Fibroblast of lung (primary cell): Measurements from ENCODE around the gene LEKR1. TPM values are rescaled to one million over a fixed set of nuclear protein-coding genes. Genes with fewer than 3 reads are reported as not detected.

Source experiments
- DNase-seq, 2 donors: peaks; one replicate each; pipeline versions ENCODE4 v3.0.0 to v3.0.0-alpha.2; 2010; ENCODE audit warnings: low read depth in 2 of 2
- H2AFZ ChIP-seq: 2 replicates; pipeline ENCODE4 v1.5.1; 2012; ENCODE audit warnings: low read length, control low read depth, inconsistent platforms
- H3K27ac ChIP-seq: 2 replicates; pipeline ENCODE4 v1.5.1; 2011; ENCODE audit warnings: low read length, control low read depth; ENCODE audit not compliant: insufficient read depth
- H3K27me3 ChIP-seq: 2 replicates; pipeline ENCODE4 v1.5.1; 2011; ENCODE audit warnings: mild to moderate bottlenecking, low read length; ENCODE audit not compliant: control insufficient read depth, insufficient read depth
- H3K36me3 ChIP-seq: 2 replicates; pipeline ENCODE4 v1.5.1; 2011; ENCODE audit warnings: low read length; ENCODE audit not compliant: control insufficient read depth, insufficient read depth
- H3K4me1 ChIP-seq: 2 replicates; pipeline ENCODE4 v1.5.1; 2011; ENCODE audit warnings: low read length; ENCODE audit not compliant: control insufficient read depth, insufficient read depth; ENCODE audit errors: extremely low read depth
- H3K4me2 ChIP-seq: 2 replicates; pipeline ENCODE4 v1.5.1; 2011; ENCODE audit warnings: low read length, control low read depth; ENCODE audit not compliant: insufficient read depth; ENCODE audit errors: extremely low read depth
- H3K4me3 ChIP-seq, 4 experiments: fragments of 200-600 bp in 1 of 4; sonication (generic) in 1 of 4; replicated peaks in 1 of 4; 2 replicates each; pipeline ENCODE4 v1.5.1; 2011 to 2016; ENCODE audit warnings: low read length in 4 of 4, low read depth in 3 of 4, mild to moderate bottlenecking in 3 of 4, control low read depth in 2 of 4, inconsistent platforms in 1 of 4, mixed read lengths in 1 of 4; ENCODE audit not compliant: insufficient read depth in 1 of 4; ENCODE audit errors: control extremely low read depth in 1 of 4
- H3K79me2 ChIP-seq: 2 replicates; pipeline ENCODE4 v1.5.1; 2012; ENCODE audit warnings: mild to moderate bottlenecking, low read length, inconsistent platforms; ENCODE audit not compliant: control insufficient read depth, insufficient read depth
- H3K9ac ChIP-seq: 2 replicates; pipeline ENCODE4 v1.5.1; 2011; ENCODE audit warnings: mild to moderate bottlenecking, low read length, control low read depth; ENCODE audit not compliant: insufficient read depth
- H3K9me3 ChIP-seq: 2 replicates; pipeline ENCODE4 v1.5.1; 2012; ENCODE audit warnings: low read depth, low read length; ENCODE audit not compliant: control insufficient read depth, insufficient read depth
- H4K20me1 ChIP-seq: 2 replicates; pipeline ENCODE4 v1.5.1; 2011; ENCODE audit warnings: low read length; ENCODE audit not compliant: control insufficient read depth, insufficient read depth; ENCODE audit errors: extremely low read depth
- EZH2 ChIP-seq: IDR thresholded peaks from 2 replicates; pipeline ENCODE4 v1.5.1; 2012; ENCODE audit warnings: low read length, control low read depth, mild to moderate bottlenecking; ENCODE audit errors: missing control alignments
- polyA plus RNA-seq, 2 donors: library from polyadenylated mRNA; depleted of rRNA in 1 of 2; stranded (reverse) in 1 of 2; unstranded in 1 of 2; fragments of >200 nt; gene quantifications; 2 replicates each; pipeline ENCODE4 v1.2.1, GENCODE V29; 2011 to 2012; ENCODE audit warnings: missing spikeins in 1 of 2
- total RNA-seq: library from RNA; depleted of rRNA; stranded (reverse); fragments of >200 nt; gene quantifications from 2 replicates; pipeline ENCODE4 v1.2.1, GENCODE V29; 2014
- TF ChIP-seq, protein P1 (sequence below), 2 donors: IDR thresholded peaks in 1 of 2; conservative IDR thresholded peaks in 1 of 2; 1 replicate in 1 of 2; 2 replicates in 1 of 2; pipeline ENCODE4 v1.5.1; 2011 to 2012; ENCODE audit warnings: low read length in 2 of 2, control low read depth in 1 of 2, inconsistent platforms in 1 of 2, low read depth in 1 of 2, mild to moderate bottlenecking in 1 of 2

Gene LEKR1
- total and polyA plus RNA-seq, 2 donors (not counting 1 experiment from before 2014, with no cell fraction given) = 0.28 to 1.3 TPM

DNA sequence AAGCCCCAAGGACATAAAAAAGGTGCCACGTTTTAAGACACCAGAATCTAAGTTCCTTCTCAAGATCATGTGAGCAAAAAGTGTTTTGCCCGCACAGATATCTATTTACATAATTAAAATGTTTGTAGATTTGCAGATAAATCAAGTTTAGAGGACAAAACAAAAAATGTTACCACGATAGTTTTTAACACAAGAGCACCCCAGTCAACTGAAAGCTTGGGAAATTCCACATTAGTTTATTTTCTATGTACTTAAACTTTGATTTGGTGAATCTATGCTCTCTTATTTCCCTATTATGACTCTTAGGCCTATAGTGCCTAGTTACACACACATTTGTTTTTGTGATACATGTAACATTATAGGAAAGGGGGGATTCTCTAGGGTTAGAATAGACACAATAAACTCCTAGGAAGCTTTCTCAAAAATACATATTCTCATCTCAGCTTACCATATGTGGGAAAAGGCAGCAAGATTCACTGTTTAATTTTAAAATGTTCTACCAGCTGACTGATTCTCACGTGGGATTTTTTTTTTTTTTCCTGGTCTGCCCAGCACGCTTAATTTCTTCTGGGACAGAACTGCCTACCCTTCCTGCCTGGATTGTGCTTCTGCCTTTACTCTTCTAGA is 8.4 kb upstream of the LEKR1 start:
- Histone ChIP-seq H4K20me1 (no peaks in the 10 kb centered on the region), H3K4me2 (peak overlapping the region; percentile 79), H3K9ac (peak overlapping the region; percentile 86), H3K36me3 (no peaks in the 10 kb centered on the region), H3K9me3 (no peaks in the 10 kb centered on the region), H3K4me3 (peak overlapping the region in 2 of 4 experiments; percentile 48 to 50), H2AFZ (no peak overlapping the region), H3K4me1 (peaks cover 12% of the 10 kb centered on the region), H3K79me2 (no peaks in the 10 kb centered on the region), H3K27ac (peak overlapping the region; percentile 98), H3K27me3 (no peaks in the 10 kb centered on the region)
- DNase-seq = peak in 1 of 2 donors; percentile 18
- no peak for TF ChIP-seq EZH2
- TF ChIP-seq, protein P1, sequence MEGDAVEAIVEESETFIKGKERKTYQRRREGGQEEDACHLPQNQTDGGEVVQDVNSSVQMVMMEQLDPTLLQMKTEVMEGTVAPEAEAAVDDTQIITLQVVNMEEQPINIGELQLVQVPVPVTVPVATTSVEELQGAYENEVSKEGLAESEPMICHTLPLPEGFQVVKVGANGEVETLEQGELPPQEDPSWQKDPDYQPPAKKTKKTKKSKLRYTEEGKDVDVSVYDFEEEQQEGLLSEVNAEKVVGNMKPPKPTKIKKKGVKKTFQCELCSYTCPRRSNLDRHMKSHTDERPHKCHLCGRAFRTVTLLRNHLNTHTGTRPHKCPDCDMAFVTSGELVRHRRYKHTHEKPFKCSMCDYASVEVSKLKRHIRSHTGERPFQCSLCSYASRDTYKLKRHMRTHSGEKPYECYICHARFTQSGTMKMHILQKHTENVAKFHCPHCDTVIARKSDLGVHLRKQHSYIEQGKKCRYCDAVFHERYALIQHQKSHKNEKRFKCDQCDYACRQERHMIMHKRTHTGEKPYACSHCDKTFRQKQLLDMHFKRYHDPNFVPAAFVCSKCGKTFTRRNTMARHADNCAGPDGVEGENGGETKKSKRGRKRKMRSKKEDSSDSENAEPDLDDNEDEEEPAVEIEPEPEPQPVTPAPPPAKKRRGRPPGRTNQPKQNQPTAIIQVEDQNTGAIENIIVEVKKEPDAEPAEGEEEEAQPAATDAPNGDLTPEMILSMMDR (conservative IDR thresholded peaks at IDR 0.05 in 1 of 2, IDR thresholded peaks at IDR 0.05 in 1 of 2; ENCODE audit: low read depth in 1 of 2, low read length in 2 of 2) = no peak

DNA sequence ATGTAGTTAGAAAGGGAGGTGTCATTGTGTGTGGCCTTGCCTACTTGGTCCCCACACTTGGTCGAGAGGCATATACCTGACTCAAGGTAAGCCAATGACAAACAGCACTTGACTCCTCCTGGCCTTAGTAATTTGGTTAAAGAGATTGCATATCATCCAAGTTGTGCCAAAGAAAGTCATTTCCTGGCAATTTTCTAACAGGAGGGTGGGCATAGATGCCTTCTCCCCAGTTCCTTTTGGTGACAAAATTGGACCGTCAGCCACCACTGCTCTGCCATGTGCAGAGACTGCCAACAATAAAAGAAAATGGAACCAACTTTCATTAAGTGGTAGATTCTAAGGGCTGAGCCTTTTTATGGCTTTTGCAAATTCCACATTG is 7.9 kb upstream of the LEKR1 start:
- peaks cover 12% of the 10 kb centered on the region for H3K4me1 ChIP-seq
- H3K27ac ChIP-seq = peak overlapping the region; percentile 98
- H3K4me2 ChIP-seq = no peak overlapping the region
- TF ChIP-seq, protein P1 (conservative IDR thresholded peaks at IDR 0.05 in 1 of 2, IDR thresholded peaks at IDR 0.05 in 1 of 2; ENCODE audit: low read depth in 1 of 2, low read length in 2 of 2) = no peak
- TF ChIP-seq EZH2 = no peak
- DNase-seq = no peak
- H3K27me3 ChIP-seq = no peaks in the 10 kb centered on the region
- H4K20me1 ChIP-seq = no peaks in the 10 kb centered on the region
- H3K36me3 ChIP-seq = no peaks in the 10 kb centered on the region
- no peak overlapping the region for H2AFZ ChIP-seq
- H3K4me3 ChIP-seq = no peak overlapping the region
- no peak overlapping the region for H3K9ac ChIP-seq
- no peaks in the 10 kb centered on the region for H3K9me3 ChIP-seq
- no peaks in the 10 kb centered on the region for H3K79me2 ChIP-seq

DNA sequence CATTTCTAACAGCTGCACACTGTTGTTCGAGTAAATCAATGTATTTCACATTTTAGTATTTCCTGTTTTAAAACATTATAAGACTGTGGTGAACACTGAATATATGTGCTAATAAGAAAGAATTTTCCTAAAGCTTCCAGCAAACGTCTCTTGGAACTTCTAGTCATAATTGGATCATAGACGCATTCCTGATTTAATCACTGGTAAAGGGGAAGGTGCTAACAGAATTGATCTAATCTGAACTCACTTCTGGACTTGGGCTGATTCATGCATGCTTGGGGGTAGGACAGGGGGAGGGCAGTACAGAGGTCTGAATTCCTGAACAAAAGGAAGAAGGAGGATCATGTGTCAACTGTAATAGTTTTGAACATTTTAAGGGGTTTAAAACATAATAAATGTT is 7.3 kb upstream of the LEKR1 start:
- peaks cover 12% of the 10 kb centered on the region for H3K4me1 ChIP-seq
- peak; percentile 33 to 92 for DNase-seq
- H3K27ac ChIP-seq = peak overlapping the region; percentile 98
- no peak overlapping the region for H2AFZ ChIP-seq
- H3K79me2 ChIP-seq = no peaks in the 10 kb centered on the region
- H3K4me3 ChIP-seq = no peak overlapping the region
- no peak for TF ChIP-seq EZH2
- TF ChIP-seq, protein P1 (conservative IDR thresholded peaks at IDR 0.05 in 1 of 2, IDR thresholded peaks at IDR 0.05 in 1 of 2; ENCODE audit: low read depth in 1 of 2, low read length in 2 of 2) = no peak
- no peak overlapping the region for H3K9ac ChIP-seq
- no peaks in the 10 kb centered on the region for H3K27me3 ChIP-seq
- H3K9me3 ChIP-seq = no peaks in the 10 kb centered on the region
- H4K20me1 ChIP-seq = no peaks in the 10 kb centered on the region
- peak overlapping the region; percentile 40 for H3K4me2 ChIP-seq
- H3K36me3 ChIP-seq = no peaks in the 10 kb centered on the region
